HG03439 (cell line): ENCODE results near the gene CPXM1.

Experiments
- ATAC-seq: cut with Tn5 transposase; IDR thresholded peaks from one replicate; pipeline ENCODE4 v1.9.1; 2021; ENCODE audit warnings: mild to moderate bottlenecking, moderate library complexity; ENCODE audit not compliant: unreplicated experiment

Gene CPXM1

DNA sequence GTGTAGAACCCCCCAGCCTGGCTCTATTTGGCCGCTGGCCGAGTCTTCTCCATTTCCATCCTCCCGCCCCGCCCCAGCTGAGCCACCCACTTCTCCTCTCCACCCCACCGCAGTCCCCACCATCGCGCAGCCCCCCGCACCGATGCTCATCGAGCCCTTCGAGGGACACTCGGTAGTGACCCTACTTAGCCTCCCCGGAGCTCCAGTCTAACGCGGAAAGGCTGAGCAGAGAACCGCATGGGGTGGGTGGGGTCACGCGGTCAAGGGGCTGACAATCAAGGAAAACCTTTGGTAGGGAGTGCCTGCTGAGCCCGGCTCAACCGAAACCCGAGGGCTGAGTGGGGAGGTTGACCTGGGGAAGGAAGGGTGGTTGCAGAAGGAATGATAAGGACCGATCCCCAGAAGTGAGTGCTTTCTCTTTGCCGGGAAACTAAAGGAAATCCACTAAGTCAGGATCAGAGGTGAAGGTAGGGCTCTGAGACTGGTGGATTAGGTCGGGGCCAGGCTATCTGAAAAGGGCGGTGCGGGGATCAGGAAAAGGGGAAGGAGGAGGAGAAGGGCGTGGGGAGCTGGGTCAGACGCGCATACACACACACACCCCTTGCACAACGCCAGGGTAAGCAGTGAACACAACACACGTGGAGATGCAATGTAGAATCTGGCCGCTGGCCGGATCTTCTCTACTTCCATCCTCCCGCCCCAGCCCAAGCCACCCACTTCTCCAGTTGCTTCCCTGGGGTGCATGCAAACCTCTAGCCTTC is 49.8 kb downstream of the CPXM1 start:
- no peak for ATAC-seq

DNA sequence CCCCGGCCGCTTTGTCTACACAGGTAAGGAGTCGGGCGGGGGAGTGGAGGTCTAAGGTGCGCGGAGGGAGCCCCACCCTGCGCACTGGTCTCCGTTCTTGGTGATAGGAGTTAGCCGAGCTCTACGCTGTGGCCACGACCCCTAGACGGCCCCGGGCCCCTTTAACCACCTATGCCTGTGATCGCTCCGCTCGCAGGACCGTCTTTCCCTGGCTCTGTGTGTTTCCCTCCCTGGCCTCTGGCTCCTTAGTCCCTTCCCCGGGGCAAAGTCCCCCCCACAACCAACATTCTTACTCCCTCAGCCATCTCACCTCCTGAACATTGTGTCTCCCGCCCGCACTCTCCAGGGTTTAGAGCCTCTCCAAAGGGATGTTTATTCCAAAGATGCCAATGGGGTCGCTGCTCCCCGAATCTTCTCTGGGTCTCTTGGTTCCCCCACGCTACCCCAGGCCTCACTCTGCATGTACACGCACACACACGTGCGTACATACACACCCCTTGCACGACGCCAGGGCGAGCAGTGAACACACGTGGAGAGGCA is 50.4 kb downstream of the CPXM1 start:
- no peak for ATAC-seq

DNA sequence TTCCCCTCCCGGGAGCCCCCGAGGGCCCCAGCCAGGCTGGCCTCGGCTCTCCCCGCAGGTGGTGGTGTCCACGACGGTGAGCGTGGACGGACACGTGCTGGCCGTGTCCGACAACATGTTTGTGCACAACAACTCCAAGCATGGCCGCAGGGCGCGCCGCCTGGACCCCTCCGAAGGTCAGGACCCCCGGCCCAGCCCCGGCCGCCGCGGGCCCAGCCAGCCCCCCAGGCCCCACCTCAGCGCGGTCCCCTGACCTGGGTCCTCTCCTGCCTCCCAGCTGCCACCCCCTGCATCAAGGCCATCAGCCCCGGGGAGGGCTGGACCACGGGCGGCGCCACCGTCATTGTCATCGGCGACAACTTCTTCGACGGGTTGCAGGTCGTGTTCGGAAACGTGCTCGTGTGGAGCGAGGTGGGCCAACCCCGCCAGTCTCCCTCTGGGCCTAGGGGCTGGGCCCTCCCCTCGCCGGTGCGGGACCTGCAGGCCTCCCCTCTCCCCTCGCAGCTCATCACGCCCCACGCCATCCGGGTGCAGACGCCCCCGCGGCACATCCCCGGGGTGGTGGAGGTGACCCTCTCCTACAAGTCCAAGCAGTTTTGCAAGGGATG is 51.0 kb downstream of the CPXM1 start:
- ATAC-seq = no peak

DNA sequence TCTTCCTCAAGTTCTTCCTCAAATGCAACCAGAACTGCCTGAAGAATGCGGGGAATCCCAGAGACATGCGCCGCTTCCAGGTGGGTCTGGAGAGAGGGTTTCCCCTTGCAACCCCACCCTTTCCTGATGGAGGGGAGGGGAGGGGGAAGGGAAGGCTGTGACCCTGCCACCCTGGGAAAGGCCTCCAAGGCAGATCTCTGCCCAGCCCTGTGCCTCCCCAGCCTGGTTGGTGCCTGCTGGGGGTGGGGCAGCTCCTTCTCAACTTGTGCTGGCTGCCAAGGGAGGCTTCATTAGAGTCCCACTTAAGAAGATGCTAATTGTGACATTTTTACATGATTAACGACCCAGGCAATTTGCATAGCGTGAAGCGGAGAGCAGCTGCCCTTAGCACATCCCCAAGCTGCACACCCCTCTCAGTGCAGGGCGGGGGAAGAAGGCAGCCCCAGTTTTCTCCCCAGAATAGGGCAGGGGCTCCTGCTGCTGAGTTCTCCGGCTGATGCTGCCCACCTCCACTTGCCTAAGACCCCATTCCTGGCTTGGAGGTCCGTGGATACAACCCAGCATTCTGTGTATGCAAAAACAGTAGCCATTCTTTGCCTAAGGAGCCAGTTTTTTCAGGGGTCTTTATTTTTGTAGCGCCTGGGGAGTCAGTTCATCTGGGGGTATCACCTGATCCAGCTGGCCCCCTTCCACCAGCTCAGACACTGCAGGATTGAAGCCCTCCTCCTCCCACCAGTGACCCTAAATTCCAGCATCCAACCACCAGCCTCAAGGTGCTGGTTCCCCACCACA is 51.7 kb downstream of the CPXM1 start:
- no peak for ATAC-seq

DNA sequence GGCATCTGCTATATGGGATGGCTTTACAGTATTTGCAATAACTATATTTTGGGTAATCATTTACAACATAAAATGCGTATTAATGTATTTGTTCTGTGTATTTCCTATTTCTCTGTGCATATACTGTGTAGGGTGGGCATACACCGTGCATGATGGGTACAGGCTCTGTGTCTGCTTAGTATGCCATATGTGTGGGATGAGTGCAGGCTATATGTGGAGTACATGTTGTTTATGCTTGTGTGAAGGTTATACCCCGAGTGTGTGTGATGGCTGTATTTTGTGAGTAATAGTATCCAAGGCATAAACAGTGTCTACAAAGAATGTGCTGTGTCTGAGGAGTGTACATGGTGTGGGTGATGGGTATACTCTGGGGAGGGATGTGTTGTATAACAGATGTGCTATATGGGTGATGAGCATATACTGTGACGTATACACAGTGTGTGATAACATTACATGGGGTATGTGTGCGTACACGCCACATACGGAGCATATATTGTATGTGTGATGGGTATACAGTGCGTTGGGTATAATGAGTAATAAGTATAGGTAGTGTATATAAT is 52.7 kb downstream of the CPXM1 start:
- ATAC-seq = no peak

DNA sequence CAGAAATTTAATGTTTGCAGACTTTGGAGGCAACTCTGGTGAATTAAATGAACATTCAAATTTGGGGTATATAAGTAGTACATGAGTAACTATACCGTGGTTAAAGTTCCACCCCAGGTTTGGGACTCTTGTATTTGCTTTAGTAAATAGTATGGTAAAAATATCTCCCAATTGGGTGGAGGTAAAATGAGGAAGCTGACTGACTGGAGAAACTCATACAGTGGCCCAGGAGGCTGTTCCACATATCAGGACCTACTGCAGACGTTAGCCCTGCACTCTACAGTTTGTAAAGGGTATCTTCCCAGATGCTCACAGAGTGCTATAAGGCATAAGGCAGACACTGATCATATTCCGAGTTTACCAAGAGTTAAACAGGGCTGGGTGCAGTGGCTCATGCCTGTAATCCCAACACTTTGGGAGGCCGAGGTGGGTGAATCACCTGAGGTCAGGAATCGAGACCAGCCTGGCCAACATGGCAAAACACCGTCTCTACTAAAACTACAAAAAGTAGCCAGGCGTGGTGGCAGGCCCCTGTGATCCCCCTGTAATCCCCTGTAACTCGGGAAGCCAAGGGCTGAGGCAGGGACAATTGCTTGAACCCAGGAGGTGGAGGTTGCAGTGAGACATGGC is 53.7 kb downstream of the CPXM1 start:
- ATAC-seq = no peak

DNA sequence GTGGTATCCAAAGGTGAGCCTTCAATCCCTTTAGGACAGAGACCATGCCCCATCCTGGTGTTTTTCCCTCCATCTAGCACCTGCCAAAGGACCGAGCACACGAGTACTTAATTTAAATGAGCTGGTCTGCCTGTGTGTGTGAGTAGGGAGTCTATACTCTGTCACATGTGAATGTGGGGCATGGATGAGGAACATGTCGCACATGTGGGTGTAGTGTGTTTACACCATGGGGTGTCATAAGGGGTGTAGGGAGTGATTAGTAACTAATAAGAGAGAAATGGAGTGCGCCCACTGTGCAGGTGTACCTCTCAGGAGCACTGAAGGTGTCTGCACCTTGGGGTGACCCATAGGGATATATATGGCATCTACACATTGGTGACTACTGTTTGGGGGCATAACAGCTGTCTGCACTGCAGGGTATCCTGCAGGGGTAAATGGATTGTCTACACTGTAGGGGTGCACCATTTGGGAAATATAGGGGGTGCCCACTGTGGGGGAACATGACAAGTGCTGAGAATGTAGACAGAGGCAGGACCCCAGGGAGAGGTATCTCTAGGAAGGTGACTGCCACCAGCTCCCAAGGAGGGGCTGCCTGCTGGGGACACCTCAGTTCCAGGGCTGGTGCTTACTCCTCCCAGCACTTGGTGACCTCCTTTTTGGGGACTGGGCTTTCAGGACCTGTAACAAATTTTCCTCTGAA is 54.3 kb downstream of the CPXM1 start:
- ATAC-seq = no peak

DNA sequence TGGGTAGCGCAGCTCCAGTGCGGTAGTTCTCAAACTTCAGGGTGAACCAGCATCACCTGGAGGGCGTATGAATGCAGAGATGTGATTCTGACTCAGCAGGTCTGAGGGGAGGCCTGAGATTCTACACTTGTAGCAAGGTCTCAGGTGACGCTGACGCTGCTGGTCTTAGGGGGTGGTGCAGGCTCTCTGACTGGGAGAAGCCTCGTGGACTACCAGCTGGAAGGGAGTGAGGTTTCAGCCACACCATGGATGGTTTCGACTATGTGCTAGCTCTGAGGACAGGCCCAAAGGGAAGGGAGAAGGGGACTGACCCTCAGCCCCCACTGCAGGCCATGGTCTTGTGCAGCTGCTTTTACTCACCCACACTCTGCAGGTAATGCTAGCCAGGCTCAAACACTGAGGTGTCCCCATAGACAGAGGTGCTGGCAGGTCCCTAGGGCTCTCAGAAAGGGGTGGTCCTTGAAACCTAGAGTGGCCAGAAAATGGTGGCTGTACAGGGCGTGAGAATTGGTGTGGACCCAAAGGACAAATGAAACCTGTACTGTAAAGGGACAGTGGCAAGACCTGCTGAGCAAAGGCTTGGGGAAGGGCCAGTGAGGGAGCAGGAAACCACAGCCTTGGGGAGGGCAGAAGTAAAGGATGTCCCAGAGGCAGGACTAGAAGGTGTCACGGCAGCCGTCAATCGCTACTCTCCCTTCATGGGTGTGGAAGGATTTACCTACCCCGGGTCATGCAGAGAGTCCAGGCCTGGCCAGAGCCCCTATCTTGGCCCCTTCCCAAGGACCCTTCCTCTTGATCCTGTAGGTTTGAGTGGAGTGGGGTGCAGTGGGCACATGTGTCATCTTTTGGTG is 55.1 kb downstream of the CPXM1 start:
- no peak for ATAC-seq
